IPS-20b (cell line): ENCODE measurements around the gene MGMT.

ENCODE experiments used
- H3K27ac ChIP-seq: one replicate; pipeline ENCODE4 v1.5.1; 2013; ENCODE audit warnings: low read length
- H3K27me3 ChIP-seq: 2 replicates; pipeline ENCODE4 v1.6.1; 2013; ENCODE audit warnings: mild to moderate bottlenecking, low read length, inconsistent platforms; ENCODE audit not compliant: insufficient read depth
- H3K36me3 ChIP-seq: 2 replicates; pipeline ENCODE4 v1.6.1; 2013; ENCODE audit warnings: low read depth, mild to moderate bottlenecking, inconsistent platforms, low read length, moderate library complexity; ENCODE audit not compliant: insufficient read depth
- H3K4me1 ChIP-seq: 2 replicates; pipeline ENCODE4 v1.6.1; 2013; ENCODE audit warnings: mild to moderate bottlenecking, control low read depth, inconsistent platforms, low read length, moderate library complexity; ENCODE audit not compliant: insufficient read depth
- H3K4me3 ChIP-seq: 2 replicates; pipeline ENCODE4 v1.5.1; 2013; ENCODE audit warnings: mild to moderate bottlenecking, low read length, inconsistent platforms
- H3K9ac ChIP-seq: 2 replicates; pipeline ENCODE4 v1.6.1; 2013; ENCODE audit warnings: low read depth, mild to moderate bottlenecking, inconsistent platforms, low read length, moderate library complexity
- H3K9me3 ChIP-seq: 2 replicates; pipeline ENCODE4 v1.6.1; 2013; ENCODE audit warnings: mild to moderate bottlenecking, low read depth, low read length, inconsistent platforms; ENCODE audit not compliant: insufficient read depth

The MGMT gene

GRCh38 chr10:129548600-129548999 is 81.6 kb downstream of the MGMT start:
- Histone ChIP-seq H3K4me1 (no peaks in the 10 kb centered on the region), H3K4me3 (no peak overlapping the region), H3K9ac (no peak overlapping the region), H3K27me3 (no peaks in the 10 kb centered on the region), H3K36me3 (no peaks in the 10 kb centered on the region), H3K27ac (no peak overlapping the region), H3K9me3 (no peaks in the 10 kb centered on the region)

GRCh38 chr10:129550076-129550475 is 83.0 kb downstream of the MGMT start:
- Histone ChIP-seq H3K36me3 (no peaks in the 10 kb centered on the region), H3K4me3 (no peak overlapping the region), H3K9ac (no peak overlapping the region), H3K4me1 (no peaks in the 10 kb centered on the region), H3K27me3 (no peaks in the 10 kb centered on the region), H3K27ac (no peak overlapping the region), H3K9me3 (no peaks in the 10 kb centered on the region)

- Histone ChIP-seq H3K36me3 (no peaks in the 10 kb centered on the region), H3K27me3 (no peaks in the 10 kb centered on the region), H3K9ac (no peak overlapping the region), H3K9me3 (no peaks in the 10 kb centered on the region), H3K27ac (no peak overlapping the region), H3K4me3 (no peak overlapping the region), H3K4me1 (no peaks in the 10 kb centered on the region)
Measured at GRCh38 chr10:129550658-129551057, 83.6 kb downstream of the MGMT start.

GRCh38 chr10:129552119-129552518 is 85.1 kb downstream of the MGMT start:
- Histone ChIP-seq H3K27ac (no peak overlapping the region), H3K27me3 (no peaks in the 10 kb centered on the region), H3K9ac (no peak overlapping the region), H3K9me3 (no peaks in the 10 kb centered on the region), H3K4me1 (no peaks in the 10 kb centered on the region), H3K36me3 (no peaks in the 10 kb centered on the region), H3K4me3 (no peak overlapping the region)

GRCh38 chr10:129553928-129554327 is 86.9 kb downstream of the MGMT start:
- no peaks in the 10 kb centered on the region for H3K9me3 ChIP-seq
- no peaks in the 10 kb centered on the region for H3K27me3 ChIP-seq
- no peak overlapping the region for H3K9ac ChIP-seq
- H3K4me3 ChIP-seq, result no peak overlapping the region
- no peak overlapping the region for H3K27ac ChIP-seq
- no peaks in the 10 kb centered on the region for H3K36me3 ChIP-seq
- no peaks in the 10 kb centered on the region for H3K4me1 ChIP-seq

- H3K9ac ChIP-seq, result no peak overlapping the region
- H3K36me3 ChIP-seq, result no peaks in the 10 kb centered on the region
- no peaks in the 10 kb centered on the region for H3K9me3 ChIP-seq
- H3K27ac ChIP-seq, result no peak overlapping the region
- H3K4me1 ChIP-seq, result no peaks in the 10 kb centered on the region
- H3K4me3 ChIP-seq, result no peak overlapping the region
- H3K27me3 ChIP-seq, result no peaks in the 10 kb centered on the region
Measured at GRCh38 chr10:129556316-129556715, 89.3 kb downstream of the MGMT start.

- no peaks in the 10 kb centered on the region for H3K4me1 ChIP-seq
- no peak overlapping the region for H3K9ac ChIP-seq
- no peak overlapping the region for H3K27ac ChIP-seq
- no peaks in the 10 kb centered on the region for H3K27me3 ChIP-seq
- H3K9me3 ChIP-seq, result no peaks in the 10 kb centered on the region
- H3K4me3 ChIP-seq, result no peak overlapping the region
- H3K36me3 ChIP-seq, result no peaks in the 10 kb centered on the region
Measured at GRCh38 chr10:129560361-129560760, 93.3 kb downstream of the MGMT start.

- Histone ChIP-seq H3K27ac (no peak overlapping the region), H3K36me3 (no peaks in the 10 kb centered on the region), H3K4me3 (no peak overlapping the region), H3K4me1 (no peaks in the 10 kb centered on the region), H3K27me3 (no peaks in the 10 kb centered on the region), H3K9ac (no peak overlapping the region), H3K9me3 (no peaks in the 10 kb centered on the region)
Measured at GRCh38 chr10:129562487-129562886, 95.4 kb downstream of the MGMT start.

GRCh38 chr10:129564923-129565322 is 97.9 kb downstream of the MGMT start:
- no peaks in the 10 kb centered on the region for H3K9me3 ChIP-seq
- no peak overlapping the region for H3K9ac ChIP-seq
- no peaks in the 10 kb centered on the region for H3K36me3 ChIP-seq
- no peaks in the 10 kb centered on the region for H3K27me3 ChIP-seq
- H3K4me1 ChIP-seq, result no peaks in the 10 kb centered on the region
- no peak overlapping the region for H3K27ac ChIP-seq
- no peak overlapping the region for H3K4me3 ChIP-seq

GRCh38 chr10:129568583-129569344 is 101.7 kb downstream of the MGMT start:
- Histone ChIP-seq H3K4me3 (no peak overlapping the region), H3K4me1 (no peaks in the 10 kb centered on the region), H3K9ac (no peak overlapping the region), H3K27ac (no peak overlapping the region), H3K36me3 (no peaks in the 10 kb centered on the region), H3K9me3 (no peaks in the 10 kb centered on the region), H3K27me3 (no peaks in the 10 kb centered on the region)

GRCh38 chr10:129570185-129570584 is 103.1 kb downstream of the MGMT start:
- Histone ChIP-seq H3K4me1 (no peaks in the 10 kb centered on the region), H3K27me3 (no peaks in the 10 kb centered on the region), H3K36me3 (no peaks in the 10 kb centered on the region), H3K9me3 (no peaks in the 10 kb centered on the region), H3K4me3 (no peak overlapping the region), H3K27ac (no peak overlapping the region), H3K9ac (no peak overlapping the region)

- Histone ChIP-seq H3K9me3 (no peaks in the 10 kb centered on the region), H3K27ac (no peak overlapping the region)
Measured at GRCh38 chr10:129579228-129579627, 112.2 kb downstream of the MGMT start.

More at GRCh38 chr10:129579228-129579627, 112.2 kb downstream of the MGMT start:
- Histone ChIP-seq H3K27me3 (no peaks in the 10 kb centered on the region), H3K4me1 (no peaks in the 10 kb centered on the region; the same call in 1 of the 2 replicates), H3K4me3 (no peak overlapping the region), H3K36me3 (no peaks in the 10 kb centered on the region), H3K9ac (no peak overlapping the region)
